Fibroblast of pulmonary artery (primary cell): ENCODE measurements around the gene SOST.

Experiments
- DNase-seq: peaks from one replicate; pipeline ENCODE4 v3.0.0-alpha.2; 2010; ENCODE audit warnings: low read depth
- H3K4me3 ChIP-seq: replicated peaks from 2 replicates; pipeline ENCODE4 v1.5.1; 2011; ENCODE audit warnings: low read depth, mild to moderate bottlenecking, control low read depth, low read length, moderate library complexity
- CTCF ChIP-seq: IDR thresholded peaks from 2 replicates; pipeline ENCODE4 v1.5.1; 2011; ENCODE audit warnings: mild to moderate bottlenecking, control low read depth, low read length, inconsistent platforms; ENCODE audit errors: missing control alignments

SOST gene

DNA sequence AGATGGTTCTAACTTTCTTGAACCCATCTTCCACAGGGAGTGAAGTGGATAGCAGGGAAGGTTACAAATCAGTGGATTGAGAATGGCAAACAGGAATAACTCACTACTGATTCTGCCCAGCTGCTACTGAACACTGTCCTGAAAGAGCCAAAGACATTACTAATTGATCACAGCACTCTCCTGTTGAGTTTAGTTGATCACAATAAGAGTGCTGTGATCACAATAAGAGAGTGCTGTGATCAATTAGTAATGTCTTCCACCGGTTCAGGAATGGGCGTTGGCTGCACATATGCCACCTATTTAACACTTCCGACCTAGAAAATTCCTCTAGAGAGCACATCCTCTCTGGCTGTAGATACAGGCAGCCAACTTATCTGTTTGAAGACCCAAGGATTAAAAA is 33.0 kb upstream of the SOST start:
- no peak for TF ChIP-seq CTCF
- H3K4me3 ChIP-seq = no peak overlapping the region
- DNase-seq = peak; percentile 58

- peak; percentile 24 for TF ChIP-seq CTCF
- no peak overlapping the region for H3K4me3 ChIP-seq
- DNase-seq = peak; percentile 11
These were observed 31.8 kb upstream of the SOST start for GRCh38 chr17:43790311-43790940.

DNA sequence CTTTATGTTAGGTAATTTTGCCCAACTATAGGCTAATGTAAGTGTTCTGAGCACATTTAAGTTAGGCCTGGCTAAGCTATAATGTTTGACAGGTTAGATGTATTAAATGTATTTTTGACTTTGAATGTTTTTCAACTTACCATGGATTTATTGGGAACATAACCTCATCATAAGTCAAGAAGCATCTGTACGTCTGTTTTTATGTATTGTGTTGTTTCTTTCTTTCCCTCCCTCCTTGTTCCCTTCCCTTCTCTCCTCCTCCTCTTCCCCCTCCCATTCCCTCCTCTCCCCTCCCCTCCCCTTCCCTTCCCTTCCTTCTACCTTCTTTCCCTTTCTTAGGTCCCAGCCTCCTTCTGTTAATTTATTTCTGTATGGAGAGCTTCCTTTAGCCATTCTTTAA is 30.9 kb upstream of the SOST start:
- no peak overlapping the region for H3K4me3 ChIP-seq
- no peak for DNase-seq
- TF ChIP-seq CTCF = no peak

- DNase-seq = no peak
- TF ChIP-seq CTCF = no peak
- no peak overlapping the region for H3K4me3 ChIP-seq
These were observed 29.9 kb upstream of the SOST start for GRCh38 chr17:43788540-43788939.

DNA sequence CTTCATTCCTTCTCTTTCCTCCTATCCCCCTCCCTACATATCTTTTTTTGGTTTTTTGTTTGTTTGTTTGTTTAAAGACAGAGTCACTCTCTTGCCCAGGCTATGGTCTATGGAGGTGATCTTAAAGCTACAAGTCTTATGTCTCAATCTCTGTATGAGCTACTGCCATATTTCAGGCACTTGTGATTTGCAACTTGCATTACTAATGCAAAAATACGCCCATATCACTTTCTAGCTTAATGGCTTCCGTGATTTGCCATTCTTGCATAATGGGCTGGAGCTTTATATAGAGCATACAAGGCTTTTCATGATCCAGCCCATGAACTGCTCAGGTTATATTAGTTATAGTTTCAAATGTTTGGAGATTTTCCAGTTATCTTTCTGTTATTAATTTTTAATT is 29.1 kb upstream of the SOST start:
- no peak for DNase-seq
- H3K4me3 ChIP-seq = no peak overlapping the region
- no peak for TF ChIP-seq CTCF

DNA sequence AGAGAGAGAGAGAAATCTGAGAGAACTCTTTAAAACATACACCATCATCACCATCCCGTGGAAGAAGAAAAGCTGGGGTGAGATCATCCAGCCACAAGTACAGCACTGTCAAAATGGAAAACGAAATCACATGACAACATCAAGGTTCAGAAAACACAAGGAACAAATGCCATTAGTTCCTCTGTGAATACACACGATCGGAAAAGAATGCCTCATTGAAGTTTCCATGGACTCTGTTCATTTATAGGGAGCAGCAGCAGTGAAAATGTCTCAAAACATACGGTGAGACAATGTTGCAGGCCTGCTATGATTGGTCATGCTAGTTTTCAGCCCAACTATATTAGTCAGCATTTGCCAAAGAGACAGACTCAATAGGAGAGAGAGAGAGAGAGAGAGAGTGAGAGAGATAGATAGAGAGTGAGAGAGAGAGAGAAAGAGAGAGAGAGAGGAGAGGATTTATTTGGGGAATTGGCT is 26.1 kb upstream of the SOST start:
- DNase-seq = peak; percentile 62
- no peak overlapping the region for H3K4me3 ChIP-seq
- no peak for TF ChIP-seq CTCF

DNA sequence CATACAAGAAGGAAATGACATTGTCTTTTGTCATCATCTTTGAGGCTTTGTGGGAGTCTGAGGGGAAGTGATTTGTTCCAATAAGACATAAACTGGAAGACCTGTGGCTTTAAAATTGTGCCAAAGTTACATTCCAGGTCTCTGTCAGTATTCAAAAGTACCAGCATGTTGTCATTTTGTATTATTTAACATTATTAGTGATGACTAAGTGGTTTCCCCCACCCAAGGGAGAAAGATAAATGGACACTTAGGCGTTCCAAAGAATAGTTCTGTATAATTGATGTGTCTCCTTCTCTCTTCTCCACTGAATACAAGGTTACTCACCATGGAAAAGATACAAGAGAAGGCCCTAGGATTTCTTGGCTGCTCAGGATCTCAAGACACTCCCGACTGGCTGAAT is 25.5 kb upstream of the SOST start:
- no peak overlapping the region for H3K4me3 ChIP-seq
- DNase-seq = peak; percentile 39
- TF ChIP-seq CTCF = no peak
